ENCODE data around the gene GPRC5A. TPM values are rescaled to one million over a fixed set of nuclear protein-coding genes. Genes with fewer than 3 reads are reported as not detected.
"Not testable (repeated sequence)": the region's sequence is repeated elsewhere in the genome, so short reads cannot be mapped to it uniquely, and the experiment has no call there.

GPRC5A gene
- total RNA-seq, 2 donors from 2014 or later: 0.32 to 0.60 TPM

- not testable (repeated sequence) for H3K4me3 Mint-ChIP-seq; H3K9me3 Mint-ChIP-seq; H3K4me1 Mint-ChIP-seq (ENCODE audit: low read depth); H3K27me3 Mint-ChIP-seq (ENCODE audit: low read depth); H3K36me3 Mint-ChIP-seq (ENCODE audit: insufficient read depth in 2 of 2); DNase-seq; ATAC-seq (replicated peaks in 1 of 2); H3K27ac Mint-ChIP-seq
Measured at GRCh38 chr12:12875301-12875700, 16.1 kb upstream of the GPRC5A start.

- ATAC-seq (replicated peaks in 1 of 2) (no peak), DNase-seq (no peak)
- Mint-ChIP-seq H3K4me1 (ENCODE audit: low read depth) (peaks cover 16% of the 10 kb centered on the region), H3K27ac (no peak overlapping the region), H3K4me3 (no peak overlapping the region), H3K9me3 (no peaks in the 10 kb centered on the region), H3K27me3 (ENCODE audit: low read depth) (no peaks in the 10 kb centered on the region), H3K36me3 (ENCODE audit: insufficient read depth in 2 of 2) (no peaks in the 10 kb centered on the region)
Measured at GRCh38 chr12:12877153-12877768, 14.1 kb upstream of the GPRC5A start.

- H3K9me3 Mint-ChIP-seq: no peaks in the 10 kb centered on the region
- H3K4me3 Mint-ChIP-seq: no peak overlapping the region
- H3K27ac Mint-ChIP-seq: no peak overlapping the region
- DNase-seq: no peak
- H3K27me3 Mint-ChIP-seq (ENCODE audit: low read depth): no peaks in the 10 kb centered on the region
- no peaks in the 10 kb centered on the region for H3K36me3 Mint-ChIP-seq (ENCODE audit: insufficient read depth in 2 of 2)
- H3K4me1 Mint-ChIP-seq (ENCODE audit: low read depth): peaks cover 16% of the 10 kb centered on the region
- no peak for ATAC-seq (replicated peaks in 1 of 2)
Measured at GRCh38 chr12:12877781-12878455, 13.4 kb upstream of the GPRC5A start.

- no peak overlapping the region for H3K4me3 Mint-ChIP-seq
- H3K4me1 Mint-ChIP-seq (ENCODE audit: low read depth): peaks cover 16% of the 10 kb centered on the region
- ATAC-seq (replicated peaks in 1 of 2) (peak in 1 of 2 donors; percentile 50), DNase-seq (peak; percentile 23 to 27)
- no peak overlapping the region for H3K27ac Mint-ChIP-seq
- no peaks in the 10 kb centered on the region for H3K36me3 Mint-ChIP-seq (ENCODE audit: insufficient read depth in 2 of 2)
- no peaks in the 10 kb centered on the region for H3K9me3 Mint-ChIP-seq
- H3K27me3 Mint-ChIP-seq (ENCODE audit: low read depth): no peaks in the 10 kb centered on the region
Measured at GRCh38 chr12:12880537-12880936, 10.8 kb upstream of the GPRC5A start.

GRCh38 chr12:12881151-12881909 lies 10.0 kb upstream of the GPRC5A start:
- peak; percentile 73 to 75 for ATAC-seq (replicated peaks in 1 of 2)
- no peaks in the 10 kb centered on the region for H3K36me3 Mint-ChIP-seq (ENCODE audit: insufficient read depth in 2 of 2)
- no peak overlapping the region for H3K27ac Mint-ChIP-seq
- H3K27me3 Mint-ChIP-seq (ENCODE audit: low read depth): no peaks in the 10 kb centered on the region
- DNase-seq: peak in 1 of 2 donors; percentile 12
- H3K9me3 Mint-ChIP-seq: no peaks in the 10 kb centered on the region
- no peak overlapping the region for H3K4me3 Mint-ChIP-seq
- H3K4me1 Mint-ChIP-seq (ENCODE audit: low read depth): peaks cover 16% of the 10 kb centered on the region

GRCh38 chr12:12882288-12882687 lies 9.1 kb upstream of the GPRC5A start:
- no peak overlapping the region for H3K4me3 Mint-ChIP-seq
- H3K27ac Mint-ChIP-seq: no peak overlapping the region
- H3K27me3 Mint-ChIP-seq (ENCODE audit: low read depth): no peaks in the 10 kb centered on the region
- ATAC-seq (replicated peaks in 1 of 2) (no peak), DNase-seq (no peak)
- H3K4me1 Mint-ChIP-seq (ENCODE audit: low read depth): peaks cover 16% of the 10 kb centered on the region
- no peaks in the 10 kb centered on the region for H3K9me3 Mint-ChIP-seq
- no peaks in the 10 kb centered on the region for H3K36me3 Mint-ChIP-seq (ENCODE audit: insufficient read depth in 2 of 2)

GRCh38 chr12:12883369-12884001 lies 7.9 kb upstream of the GPRC5A start:
- no peaks in the 10 kb centered on the region for H3K36me3 Mint-ChIP-seq (ENCODE audit: insufficient read depth in 2 of 2)
- DNase-seq (no peak), ATAC-seq (replicated peaks in 1 of 2) (no peak)
- peaks cover 4% of the 10 kb centered on the region for H3K27me3 Mint-ChIP-seq (ENCODE audit: low read depth)
- no peaks in the 10 kb centered on the region for H3K9me3 Mint-ChIP-seq
- no peak overlapping the region for H3K27ac Mint-ChIP-seq
- no peak overlapping the region for H3K4me3 Mint-ChIP-seq
- peaks cover 16% of the 10 kb centered on the region for H3K4me1 Mint-ChIP-seq (ENCODE audit: low read depth)

GRCh38 chr12:12885096-12885792 lies 6.1 kb upstream of the GPRC5A start:
- no peak overlapping the region for H3K27ac Mint-ChIP-seq
- DNase-seq (no peak), ATAC-seq (replicated peaks in 1 of 2) (no peak)
- H3K9me3 Mint-ChIP-seq: no peaks in the 10 kb centered on the region
- no peaks in the 10 kb centered on the region for H3K36me3 Mint-ChIP-seq (ENCODE audit: insufficient read depth in 2 of 2)
- peaks cover 11% of the 10 kb centered on the region for H3K27me3 Mint-ChIP-seq (ENCODE audit: low read depth)
- no peak overlapping the region for H3K4me3 Mint-ChIP-seq
- peaks cover 15% of the 10 kb centered on the region for H3K4me1 Mint-ChIP-seq (ENCODE audit: low read depth)

GRCh38 chr12:12887471-12887870 lies 3.9 kb upstream of the GPRC5A start:
- H3K9me3 Mint-ChIP-seq: no peaks in the 10 kb centered on the region
- H3K27me3 Mint-ChIP-seq (ENCODE audit: low read depth): peaks cover 23% of the 10 kb centered on the region
- DNase-seq: no peak
- H3K4me3 Mint-ChIP-seq: no peak overlapping the region
- H3K27ac Mint-ChIP-seq: no peak overlapping the region
- no peak for ATAC-seq (replicated peaks in 1 of 2)
- peaks cover 10% of the 10 kb centered on the region for H3K4me1 Mint-ChIP-seq (ENCODE audit: low read depth)
- no peaks in the 10 kb centered on the region for H3K36me3 Mint-ChIP-seq (ENCODE audit: insufficient read depth in 2 of 2)

GRCh38 chr12:12889701-12890100 lies 1.7 kb upstream of the GPRC5A start:
- no peak overlapping the region for H3K27ac Mint-ChIP-seq
- peaks cover 29% of the 10 kb centered on the region for H3K27me3 Mint-ChIP-seq (ENCODE audit: low read depth)
- H3K36me3 Mint-ChIP-seq (ENCODE audit: insufficient read depth in 2 of 2): no peaks in the 10 kb centered on the region
- DNase-seq (no peak), ATAC-seq (replicated peaks in 1 of 2) (no peak)
- peaks cover 10% of the 10 kb centered on the region for H3K4me1 Mint-ChIP-seq (ENCODE audit: low read depth)
- no peaks in the 10 kb centered on the region for H3K9me3 Mint-ChIP-seq
- no peak overlapping the region for H3K4me3 Mint-ChIP-seq

- H3K9me3 Mint-ChIP-seq: no peaks in the 10 kb centered on the region
- ATAC-seq (replicated peaks in 1 of 2) (peak; percentile 62 to 68), DNase-seq (peak; percentile 22 to 26)
- no peaks in the 10 kb centered on the region for H3K36me3 Mint-ChIP-seq (ENCODE audit: insufficient read depth in 2 of 2)
- H3K27me3 Mint-ChIP-seq (ENCODE audit: low read depth): peaks cover 29% of the 10 kb centered on the region
- H3K4me1 Mint-ChIP-seq (ENCODE audit: low read depth): peaks cover 10% of the 10 kb centered on the region
- peak overlapping the region; percentile 82 to 87 for H3K4me3 Mint-ChIP-seq
- H3K27ac Mint-ChIP-seq: no peak overlapping the region
Measured at GRCh38 chr12:12890543-12891079, 751 bp upstream of the GPRC5A start.

- H3K4me1 Mint-ChIP-seq (ENCODE audit: low read depth): peaks cover 17% of the 10 kb centered on the region
- H3K27ac Mint-ChIP-seq: no peak overlapping the region
- no peaks in the 10 kb centered on the region for H3K9me3 Mint-ChIP-seq
- DNase-seq (no peak), ATAC-seq (replicated peaks in 1 of 2) (no peak)
- H3K36me3 Mint-ChIP-seq (ENCODE audit: insufficient read depth in 2 of 2): no peaks in the 10 kb centered on the region
- H3K27me3 Mint-ChIP-seq (ENCODE audit: low read depth): peaks cover 38% of the 10 kb centered on the region
- H3K4me3 Mint-ChIP-seq: peak overlapping the region; percentile 82 to 87
Measured at GRCh38 chr12:12891881-12892355, 556 bp downstream of the GPRC5A start.

All from activated T-cell treated with anti-CD3 and anti-CD28 coated beads, Interleukin-2, amount 50 U/mL, for 72 hours (primary cell).